PC-9 (cell line): Measurements from ENCODE around the gene KRTAP10-6.

Experiments
- EZH2 ChIP-seq: fragments of 200-600 bp; sonication (generic); IDR thresholded peaks from 2 replicates; pipeline ENCODE4 v1.8.0; 2017; ENCODE audit warnings: antibody characterized with exemption, low read depth
- TF ChIP-seq, protein P1 (sequence below): fragments of 200-600 bp; sonication (generic); conservative IDR thresholded peaks from 2 replicates; pipeline ENCODE4 v1.6.1; 2017; ENCODE audit warnings: mixed run types, antibody characterized with exemption, mild to moderate bottlenecking, moderate library complexity

DNA sequence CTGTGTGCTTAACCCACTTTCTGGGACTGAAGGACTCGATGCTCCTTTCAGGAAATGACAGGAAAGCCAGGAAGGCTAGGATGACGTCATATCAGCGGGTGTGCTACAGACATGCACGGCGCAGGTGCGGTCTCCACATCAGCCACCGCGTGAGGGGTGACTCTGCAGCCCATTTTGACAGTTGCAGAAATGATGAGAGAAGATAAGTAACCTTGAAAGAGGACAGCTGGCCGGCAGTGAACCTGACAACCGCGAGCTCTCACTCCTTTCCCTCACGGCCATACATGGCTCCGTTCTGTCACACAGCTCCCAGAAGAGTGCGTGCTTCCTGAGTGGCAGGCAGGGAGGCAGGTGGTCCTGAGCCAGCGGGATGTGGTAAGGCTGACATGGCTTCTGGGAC is 10.2 kb downstream of the KRTAP10-6 start:
- TF ChIP-seq, protein P1, sequence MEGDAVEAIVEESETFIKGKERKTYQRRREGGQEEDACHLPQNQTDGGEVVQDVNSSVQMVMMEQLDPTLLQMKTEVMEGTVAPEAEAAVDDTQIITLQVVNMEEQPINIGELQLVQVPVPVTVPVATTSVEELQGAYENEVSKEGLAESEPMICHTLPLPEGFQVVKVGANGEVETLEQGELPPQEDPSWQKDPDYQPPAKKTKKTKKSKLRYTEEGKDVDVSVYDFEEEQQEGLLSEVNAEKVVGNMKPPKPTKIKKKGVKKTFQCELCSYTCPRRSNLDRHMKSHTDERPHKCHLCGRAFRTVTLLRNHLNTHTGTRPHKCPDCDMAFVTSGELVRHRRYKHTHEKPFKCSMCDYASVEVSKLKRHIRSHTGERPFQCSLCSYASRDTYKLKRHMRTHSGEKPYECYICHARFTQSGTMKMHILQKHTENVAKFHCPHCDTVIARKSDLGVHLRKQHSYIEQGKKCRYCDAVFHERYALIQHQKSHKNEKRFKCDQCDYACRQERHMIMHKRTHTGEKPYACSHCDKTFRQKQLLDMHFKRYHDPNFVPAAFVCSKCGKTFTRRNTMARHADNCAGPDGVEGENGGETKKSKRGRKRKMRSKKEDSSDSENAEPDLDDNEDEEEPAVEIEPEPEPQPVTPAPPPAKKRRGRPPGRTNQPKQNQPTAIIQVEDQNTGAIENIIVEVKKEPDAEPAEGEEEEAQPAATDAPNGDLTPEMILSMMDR: no peak
- TF ChIP-seq EZH2: no peak
